GM23338 (cell line): ENCODE data around the gene AFF3.

Experiments used
- CTCF ChIP-seq, 2 experiments: fragments of 200-600 bp in 1 of 2; sonication (generic) in 1 of 2; conservative IDR thresholded peaks; 2 replicates each; pipeline versions ENCODE4 v1.5.1 to v1.6.1; 2016 to 2017; ENCODE audit warnings: antibody characterized with exemption in 2 of 2, low read depth in 2 of 2, mild to moderate bottlenecking in 2 of 2, moderate library complexity in 1 of 2
- EZH2 ChIP-seq: fragments of 200-600 bp; sonication (generic); IDR thresholded peaks from one replicate; pipeline ENCODE4 v1.8.0; 2017; ENCODE audit warnings: antibody characterized with exemption, mild to moderate bottlenecking, low read depth; ENCODE audit not compliant: unreplicated experiment
- REST ChIP-seq: IDR thresholded peaks from one replicate; pipeline ENCODE4 v1.6.1; 2018; ENCODE audit warnings: antibody characterized with exemption; ENCODE audit not compliant: unreplicated experiment

GRCh38 chr2:100021791-100022340 lies 120.5 kb downstream of the AFF3 start:
- TF ChIP-seq CTCF (conservative IDR thresholded peaks at IDR 0.05; ENCODE audit: low read depth in 2 of 2) = no peak
- no peak for TF ChIP-seq REST
- TF ChIP-seq EZH2 = no peak
